Hindlimb muscle (tissue), 1 donor: ENCODE data around the gene ZBP1. TPM values are rescaled to one million over a fixed set of nuclear protein-coding genes. Genes with fewer than 3 reads are reported as not detected.

ENCODE experiments used
- DNase-seq: peaks from one replicate; pipeline ENCODE4 v3.0.0-alpha.2; 2013
- polyA plus RNA-seq: library from polyadenylated mRNA; unstranded; fragments of 120-200 nt; gene quantifications from one replicate; pipeline ENCODE4 v1.2.1, GENCODE V29; 2013; ENCODE audit not compliant: insufficient read length

The ZBP1 gene, protein sequence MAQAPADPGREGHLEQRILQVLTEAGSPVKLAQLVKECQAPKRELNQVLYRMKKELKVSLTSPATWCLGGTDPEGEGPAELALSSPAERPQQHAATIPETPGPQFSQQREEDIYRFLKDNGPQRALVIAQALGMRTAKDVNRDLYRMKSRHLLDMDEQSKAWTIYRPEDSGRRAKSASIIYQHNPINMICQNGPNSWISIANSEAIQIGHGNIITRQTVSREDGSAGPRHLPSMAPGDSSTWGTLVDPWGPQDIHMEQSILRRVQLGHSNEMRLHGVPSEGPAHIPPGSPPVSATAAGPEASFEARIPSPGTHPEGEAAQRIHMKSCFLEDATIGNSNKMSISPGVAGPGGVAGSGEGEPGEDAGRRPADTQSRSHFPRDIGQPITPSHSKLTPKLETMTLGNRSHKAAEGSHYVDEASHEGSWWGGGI
- polyA plus RNA-seq = not detected

GRCh38 chr20:57620274-57620990 lies at the start of gene ZBP1:
ZBP1 (minus strand) TSS chr20:57620426; CDS start chr20:57620295, 131 bp downstream.
- no peak for DNase-seq

- DNase-seq = no peak
These were observed 49.4 kb upstream of the ZBP1 start for GRCh38 chr20:57669632-57670031.

DNA sequence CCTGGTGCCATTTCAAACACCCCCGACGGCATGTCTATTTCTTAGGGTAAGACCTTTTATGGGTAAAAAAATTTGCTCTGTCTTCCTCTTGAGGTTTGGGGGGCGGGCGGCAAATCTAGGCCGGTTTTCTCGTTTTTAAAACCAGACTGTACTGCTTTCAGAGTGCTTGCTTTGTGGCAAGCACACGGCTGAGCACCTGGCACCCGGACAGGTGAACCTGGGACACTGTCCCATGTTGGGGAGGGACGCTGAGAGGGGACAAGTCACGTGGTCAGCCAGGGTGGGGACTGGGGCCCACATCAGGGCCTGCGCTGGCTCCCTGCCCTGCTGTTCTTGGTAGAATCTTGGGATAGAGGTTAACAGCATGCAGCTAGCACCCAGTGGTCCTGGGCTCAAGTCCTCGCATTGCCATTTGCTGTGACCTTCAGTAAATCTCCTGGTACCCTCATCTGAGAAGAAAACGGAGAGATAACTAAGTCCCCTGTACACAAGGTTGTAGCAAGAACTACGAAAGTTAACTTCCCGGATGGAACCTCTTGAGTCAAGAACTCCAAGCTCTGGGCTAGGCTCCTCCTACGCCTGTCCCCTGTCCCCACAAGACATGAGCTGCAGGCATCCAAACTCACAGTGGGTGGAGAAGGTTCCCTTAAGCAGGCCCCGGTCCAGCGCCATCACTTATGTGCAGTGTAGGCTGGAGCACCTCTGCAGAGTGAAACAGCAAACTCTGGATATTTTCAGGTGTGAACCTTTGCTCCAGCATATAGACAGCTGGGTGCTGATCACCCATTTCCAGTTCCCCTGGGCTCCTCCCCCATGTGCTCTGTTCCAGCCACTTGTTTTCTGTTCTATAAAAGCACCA lies 47.9 kb upstream of the ZBP1 start:
- no peak for DNase-seq

DNA sequence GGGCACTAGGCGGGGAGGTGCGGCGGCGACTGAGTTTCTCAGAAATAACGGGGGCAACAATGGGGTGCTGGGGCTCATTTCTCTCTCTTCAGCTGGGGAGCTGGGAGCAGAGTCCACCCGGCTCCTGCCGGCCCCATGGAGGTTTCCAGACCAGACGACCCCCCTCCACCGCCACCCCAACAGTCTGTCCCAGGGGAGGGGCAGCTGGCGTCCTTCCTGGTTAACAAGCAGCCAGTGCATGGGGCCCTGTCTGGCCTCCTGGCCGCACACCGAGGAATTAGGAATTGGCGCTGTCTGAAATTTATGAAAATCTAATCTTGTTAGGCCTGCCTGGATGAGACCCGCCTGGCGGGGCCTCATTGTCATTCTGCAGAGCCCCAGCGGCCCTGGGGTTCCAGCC lies 47.2 kb upstream of the ZBP1 start:
- DNase-seq = no peak

DNA sequence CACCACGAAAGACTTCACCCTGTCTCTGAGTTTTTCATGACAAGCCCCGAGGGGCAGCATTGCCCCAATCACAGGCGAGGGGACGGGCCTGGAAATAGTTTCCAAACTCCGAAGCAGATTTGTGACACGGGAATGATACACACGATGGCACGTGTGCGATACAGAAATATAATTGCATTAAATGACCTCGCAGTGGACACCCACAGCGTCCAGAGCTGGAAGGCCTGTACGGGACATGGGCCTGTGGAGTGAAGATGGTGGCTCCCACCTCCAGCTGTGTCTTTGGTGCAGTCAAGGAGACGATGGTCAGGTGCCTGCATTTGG lies 46.6 kb upstream of the ZBP1 start:
- DNase-seq = no peak

DNA sequence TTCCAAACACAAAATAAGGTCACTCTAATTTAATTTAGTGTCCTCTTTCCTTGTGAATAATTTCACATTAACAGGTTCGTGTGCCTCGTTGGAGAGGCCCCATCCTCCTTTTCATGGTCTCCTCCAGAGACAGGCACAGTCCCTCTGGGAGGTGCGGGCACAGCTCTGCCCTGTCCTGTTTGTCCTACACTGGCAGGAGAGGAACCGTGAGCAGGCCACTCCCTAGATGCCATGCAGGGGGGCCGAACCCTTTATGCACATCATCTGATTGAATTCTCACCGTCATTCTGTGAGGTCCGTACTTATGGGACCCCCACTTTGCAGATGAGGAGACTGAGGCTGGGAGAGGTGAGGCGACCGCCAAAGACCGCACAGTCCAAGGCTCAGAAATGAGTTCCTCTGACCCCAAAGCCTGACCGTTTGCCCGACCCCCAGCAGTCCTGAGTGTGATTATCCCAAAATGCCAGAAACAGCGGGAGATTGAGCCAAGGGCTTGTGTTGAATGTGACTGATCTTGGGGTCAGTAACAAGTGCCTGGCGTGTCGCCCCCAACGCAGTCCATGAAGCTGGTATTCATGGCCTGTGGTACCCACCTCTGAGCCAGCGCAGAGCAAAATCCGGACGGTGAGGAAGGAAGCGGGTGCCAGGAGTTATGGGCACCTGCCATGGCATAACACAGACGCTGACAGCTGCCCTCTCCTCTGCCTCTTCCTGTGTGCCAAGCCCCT lies 46.0 kb upstream of the ZBP1 start:
- DNase-seq = no peak

- DNase-seq = no peak
These were observed 45.4 kb upstream of the ZBP1 start for GRCh38 chr20:57665589-57665971.

- DNase-seq = no peak
These were observed 44.8 kb upstream of the ZBP1 start for GRCh38 chr20:57664924-57665588.

DNA sequence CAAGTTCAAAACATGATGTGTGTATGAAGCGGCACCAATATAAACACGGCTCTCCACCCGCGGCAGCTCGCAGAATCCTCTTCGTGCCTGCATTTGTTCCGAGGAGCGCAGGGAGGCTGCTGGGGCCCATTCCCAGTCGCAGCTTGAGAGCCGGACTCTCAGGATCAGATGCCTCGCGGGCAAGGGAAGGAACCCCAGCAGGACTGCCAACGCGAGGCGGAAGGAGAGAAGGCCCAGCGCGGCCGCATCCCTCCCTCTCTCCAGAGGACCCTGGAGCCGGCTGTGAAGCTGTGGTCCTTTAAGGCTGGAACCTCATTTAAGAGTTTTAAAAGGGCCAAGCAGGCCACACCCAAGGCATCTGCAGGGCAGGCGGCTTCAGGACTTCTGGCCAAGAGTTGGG lies 44.2 kb upstream of the ZBP1 start:
- no peak for DNase-seq

DNA sequence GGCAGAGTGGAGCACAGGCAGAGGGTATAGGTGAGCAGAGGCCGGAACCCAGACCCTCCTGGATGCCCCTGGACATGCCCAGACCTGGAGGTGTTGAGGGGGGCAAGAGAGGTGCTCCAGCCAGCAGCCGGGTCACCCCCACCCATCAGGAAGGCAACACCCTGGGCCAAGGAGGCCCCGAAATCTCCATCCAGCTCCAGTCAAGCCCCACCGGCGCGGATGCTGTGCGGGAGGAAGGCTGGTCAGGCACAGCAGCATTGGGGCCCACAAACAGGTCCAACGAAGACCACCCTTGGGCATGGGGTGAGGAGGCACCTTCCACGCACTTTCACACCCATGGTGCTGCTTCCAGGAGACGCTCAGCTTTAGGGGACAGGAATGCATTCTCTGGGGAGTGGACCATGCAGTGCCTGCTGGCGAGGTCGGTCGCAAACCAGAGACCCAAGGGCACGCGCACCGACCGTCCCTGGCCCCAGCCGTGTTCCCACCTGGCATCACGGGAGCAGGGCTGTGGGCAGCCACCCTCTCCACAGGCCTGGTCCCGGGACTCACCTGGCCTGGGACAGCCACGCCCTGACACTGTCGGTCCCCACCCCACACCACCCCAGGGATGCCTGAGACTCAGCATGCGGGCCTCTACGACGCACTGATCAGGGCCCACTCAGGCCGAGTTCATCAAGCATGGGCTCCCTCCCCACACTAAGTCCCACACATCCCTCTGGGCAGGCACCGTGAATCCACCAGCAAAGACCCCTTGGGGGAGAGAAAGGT lies 43.6 kb upstream of the ZBP1 start:
- DNase-seq = no peak

DNA sequence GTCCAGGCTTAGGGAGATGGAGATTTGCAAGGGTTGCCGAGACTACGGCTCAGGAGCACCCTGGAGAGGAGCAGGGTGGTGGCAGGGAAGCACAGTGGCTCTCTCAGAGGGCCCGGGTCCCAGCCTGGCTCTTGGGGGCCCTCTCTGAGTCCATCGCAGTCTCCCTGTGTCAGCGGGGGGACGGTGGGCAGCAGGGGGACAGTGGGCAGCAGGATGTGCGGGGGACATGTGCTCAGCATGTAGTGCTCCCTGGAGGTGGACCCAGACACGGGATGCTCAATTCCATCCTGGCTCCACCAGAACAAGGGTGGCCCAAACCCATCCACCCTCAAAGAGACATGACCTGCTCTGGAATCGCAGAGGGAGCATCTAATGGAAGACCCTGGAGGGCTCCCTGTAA lies 43.0 kb upstream of the ZBP1 start:
- no peak for DNase-seq

GRCh38 chr20:57662456-57663240 lies 42.4 kb upstream of the ZBP1 start:
- DNase-seq = no peak

- DNase-seq = no peak
These were observed 41.7 kb upstream of the ZBP1 start for GRCh38 chr20:57661746-57662455.

- DNase-seq = no peak
These were observed 40.9 kb upstream of the ZBP1 start for GRCh38 chr20:57660922-57661745.

DNA sequence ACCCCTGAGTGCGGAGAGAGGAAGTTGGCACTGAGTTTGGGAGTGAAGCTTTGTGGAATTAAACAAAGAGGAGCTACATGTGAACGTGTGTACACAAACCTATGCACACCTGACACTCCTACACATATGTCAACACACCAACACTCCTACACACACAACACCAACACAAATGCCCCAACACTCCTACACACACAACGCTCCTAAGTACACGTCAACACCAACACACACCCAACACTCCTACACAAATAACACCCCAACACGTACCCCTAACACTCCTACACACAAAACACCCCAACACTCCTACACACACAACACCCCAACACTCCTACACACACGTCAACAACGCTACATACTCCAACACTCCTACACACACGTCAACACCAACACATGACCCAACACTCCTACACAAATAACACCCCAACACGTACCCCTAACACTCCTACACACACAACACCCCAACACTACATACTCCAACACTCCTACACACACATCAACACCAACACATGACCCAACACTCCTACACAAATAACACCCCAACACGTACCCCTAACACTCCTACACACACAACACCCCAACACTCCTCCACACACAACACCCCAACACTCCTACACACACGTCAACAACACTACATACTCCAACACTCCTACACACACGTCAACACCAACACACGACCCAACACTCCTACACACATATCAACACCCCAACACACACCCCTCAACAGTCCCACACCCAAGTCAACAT lies 40.1 kb upstream of the ZBP1 start:
- DNase-seq = no peak

DNA sequence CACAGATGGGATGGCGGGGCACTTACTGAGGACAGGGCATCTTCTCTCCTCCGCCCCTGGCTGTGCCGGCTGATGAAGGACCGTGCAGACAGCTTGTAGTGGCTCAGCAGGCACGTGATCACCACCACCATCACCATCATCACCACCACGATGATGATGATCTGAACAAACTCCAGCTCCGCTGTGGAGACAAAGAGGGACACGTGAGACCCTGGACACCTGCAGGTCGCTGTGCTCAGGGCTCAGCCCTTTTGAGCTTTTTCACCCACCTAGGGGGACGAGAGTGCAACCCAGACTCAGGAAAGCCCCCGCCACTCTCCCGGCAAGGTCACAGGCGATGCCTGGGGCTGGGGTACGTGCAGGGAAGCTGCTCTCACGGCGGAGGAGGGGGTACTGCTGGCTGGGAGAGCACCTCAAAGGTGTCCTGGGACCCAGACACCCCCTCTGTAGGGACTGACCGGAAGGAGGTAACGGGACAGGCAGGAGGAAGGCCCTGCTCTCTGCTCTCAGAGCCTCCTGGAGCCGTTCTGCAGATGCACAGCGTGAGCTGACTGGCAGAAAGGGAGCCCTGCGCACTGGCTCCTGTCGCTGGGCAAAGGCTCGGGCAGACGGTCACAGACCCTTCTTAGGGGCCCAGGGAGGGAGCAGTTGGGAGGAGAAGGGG lies 39.4 kb upstream of the ZBP1 start:
- no peak for DNase-seq

DNA sequence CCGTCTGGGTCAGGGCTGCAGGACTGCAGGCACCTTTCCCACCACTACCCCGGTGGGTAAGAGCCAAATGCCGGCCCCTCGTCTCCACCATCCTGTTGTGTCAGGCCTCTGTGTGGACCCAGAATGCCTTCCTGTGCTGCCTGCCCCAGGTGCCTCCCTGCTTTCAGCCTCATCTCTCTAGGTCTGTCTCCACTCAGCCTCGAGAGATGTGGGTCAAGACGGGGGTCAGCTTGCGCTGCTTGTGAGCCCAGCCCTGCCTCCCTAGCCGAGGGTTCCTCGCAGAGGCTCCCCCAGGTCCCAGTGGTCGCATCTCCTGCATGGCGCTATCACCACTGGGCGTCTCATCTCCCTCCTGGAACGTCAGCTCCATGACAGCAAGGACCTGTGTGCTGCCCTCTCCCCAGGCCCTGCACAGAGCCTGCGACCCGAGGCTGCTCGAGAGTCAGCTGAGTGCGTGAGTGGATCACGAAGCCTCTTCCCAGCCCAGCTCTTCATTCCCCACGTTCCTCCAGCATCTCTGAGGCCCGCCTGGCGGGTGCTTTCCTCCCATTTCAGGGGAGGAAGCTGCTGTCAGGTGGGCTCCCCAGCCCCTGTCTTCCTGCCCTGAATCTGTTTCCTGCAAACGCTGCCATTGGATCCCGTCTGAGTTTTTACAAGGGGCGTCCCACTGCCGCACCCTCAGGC lies 38.7 kb upstream of the ZBP1 start:
- DNase-seq = no peak
